ENCODE measurements around the gene TRIM5.

Gene TRIM5

GRCh38 chr11:5621580-5621979 lies 63.3 kb downstream of the TRIM5 start:
- DNase-seq, result no peak

- no peak for DNase-seq
Measured at GRCh38 chr11:5620651-5621521, 64.0 kb downstream of the TRIM5 start.

GRCh38 chr11:5618807-5619206 lies 66.1 kb downstream of the TRIM5 start:
- DNase-seq, result no peak

Data from hematopoietic multipotent progenitor cell treated with erythropoietin and hydrocortisone succinate and interleukin-3 and kit ligand, for 8 days (in vitro differentiated cells).